C4-2B (cell line): ENCODE results near the gene GRPEL2.

Source experiments
- H3K27ac ChIP-seq: fragments of 450-650 bp; 2 replicates; pipeline ENCODE4 v1.5.1; 2017
- CTCF ChIP-seq: fragments of 450-650 bp; conservative IDR thresholded peaks from 2 replicates; pipeline ENCODE4 v1.5.1; 2017; ENCODE audit warnings: mild to moderate bottlenecking
- ZFX ChIP-seq: fragments of 450-650 bp; IDR thresholded peaks from 2 replicates; pipeline ENCODE4 v1.6.1; 2017

GRPEL2 gene

GRCh38 chr5:149310488-149310887, 34.8 kb upstream of the GRPEL2 start:
- TF ChIP-seq ZFX (no peak), CTCF (no peak)
- no peak overlapping the region for H3K27ac ChIP-seq

DNA sequence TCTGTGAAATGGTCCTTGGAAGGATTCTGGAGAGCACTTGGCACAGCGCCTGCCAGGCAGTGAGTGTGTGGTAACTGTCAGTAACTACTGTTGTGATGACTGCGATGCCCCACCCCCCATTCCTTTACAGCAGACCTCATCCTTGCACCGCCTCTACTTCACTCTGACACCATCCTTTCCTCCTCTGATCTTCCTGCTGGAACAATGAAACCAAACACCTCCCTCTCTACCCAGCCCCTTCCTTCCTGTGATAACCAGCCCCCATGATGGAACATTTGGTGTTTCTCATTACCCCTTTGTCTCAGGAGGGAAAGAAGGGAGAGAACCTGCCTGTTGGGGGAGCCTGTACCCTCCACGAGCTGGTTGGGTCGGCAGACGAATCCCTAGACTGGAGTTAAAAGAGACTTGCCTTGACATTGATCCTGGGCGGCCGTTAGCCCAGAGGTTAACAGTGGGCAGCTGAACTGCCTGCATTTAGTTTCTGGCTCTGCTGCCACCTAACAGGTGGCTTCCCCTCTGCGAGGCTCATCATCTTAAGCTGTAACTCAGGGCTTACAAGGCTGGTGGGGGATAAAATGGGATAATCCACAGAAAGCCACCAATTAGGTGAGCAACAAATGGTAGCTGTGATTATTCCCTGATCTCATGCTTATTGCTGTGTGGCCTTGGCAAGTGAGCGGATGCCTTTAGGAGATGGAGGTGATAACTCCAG, 34.2 kb upstream of the GRPEL2 start:
- no peak for TF ChIP-seq CTCF
- no peak for TF ChIP-seq ZFX
- no peak overlapping the region for H3K27ac ChIP-seq

DNA sequence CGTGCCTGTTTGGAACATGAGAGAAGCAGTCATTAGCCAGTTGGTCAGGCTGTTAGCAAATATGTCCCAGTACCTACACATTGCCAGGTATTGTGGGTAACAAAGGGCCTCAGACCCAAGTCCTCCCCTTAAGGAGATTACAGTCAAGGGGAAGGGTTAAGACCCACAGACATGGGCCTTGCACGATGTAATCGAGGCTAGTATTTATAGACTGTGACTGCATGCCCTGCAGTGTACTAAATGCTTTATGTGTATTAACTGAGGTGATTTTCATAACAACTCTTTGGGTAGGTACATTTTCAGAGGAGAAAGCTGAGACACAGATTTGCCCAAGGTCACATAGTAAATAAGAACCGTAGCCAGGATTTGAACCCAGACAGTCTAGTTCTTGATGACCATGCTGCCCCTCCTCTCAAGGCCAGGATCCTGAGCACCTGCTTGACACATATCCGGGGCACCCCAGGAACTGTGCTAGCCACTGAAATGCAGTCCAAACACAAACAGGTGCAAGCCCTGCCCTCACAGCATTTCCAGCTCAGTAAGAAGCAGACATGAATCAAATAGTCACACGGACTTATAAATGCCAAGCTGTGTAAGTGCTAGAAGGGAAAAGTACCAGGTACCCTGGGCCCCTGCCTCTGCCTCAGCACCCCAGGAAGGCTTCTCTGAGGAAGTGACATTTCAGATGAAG, 32.0 kb upstream of the GRPEL2 start:
- TF ChIP-seq ZFX (no peak), CTCF (no peak)

DNA sequence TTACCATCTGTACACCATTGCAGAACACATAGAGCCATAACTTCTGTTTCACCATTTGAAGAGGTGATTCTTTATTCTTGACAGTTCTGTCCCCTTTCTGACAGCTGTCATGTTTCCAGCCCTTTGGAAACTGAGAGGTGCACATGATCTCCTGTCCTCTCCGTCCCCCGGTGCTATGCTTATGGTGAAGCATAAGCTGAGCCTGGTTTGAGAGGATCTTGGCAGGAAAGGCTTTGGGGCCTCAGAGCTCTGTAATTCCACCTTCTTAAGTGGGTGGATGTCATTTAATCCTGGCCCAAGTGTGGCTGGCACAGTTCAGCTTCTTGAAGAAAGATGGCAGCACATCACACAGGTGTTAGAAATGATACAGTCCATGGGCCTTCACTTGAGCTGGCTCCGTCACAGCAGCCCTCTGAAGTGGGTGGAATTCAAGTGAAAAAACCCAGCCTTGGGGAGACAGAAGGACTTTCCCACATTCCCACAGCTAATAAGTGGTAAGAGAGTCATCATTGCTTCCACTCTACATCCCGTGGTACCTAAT, 30.7 kb upstream of the GRPEL2 start:
- no peak overlapping the region for H3K27ac ChIP-seq
- TF ChIP-seq ZFX (no peak), CTCF (no peak)

More for the DNA sequence above, 32.0 kb upstream of the GRPEL2 start:
- no peak overlapping the region for H3K27ac ChIP-seq

GRCh38 chr5:149315753-149316152, 29.5 kb upstream of the GRPEL2 start:
- TF ChIP-seq CTCF (no peak), ZFX (no peak)
- H3K27ac ChIP-seq, result no peak overlapping the region

DNA sequence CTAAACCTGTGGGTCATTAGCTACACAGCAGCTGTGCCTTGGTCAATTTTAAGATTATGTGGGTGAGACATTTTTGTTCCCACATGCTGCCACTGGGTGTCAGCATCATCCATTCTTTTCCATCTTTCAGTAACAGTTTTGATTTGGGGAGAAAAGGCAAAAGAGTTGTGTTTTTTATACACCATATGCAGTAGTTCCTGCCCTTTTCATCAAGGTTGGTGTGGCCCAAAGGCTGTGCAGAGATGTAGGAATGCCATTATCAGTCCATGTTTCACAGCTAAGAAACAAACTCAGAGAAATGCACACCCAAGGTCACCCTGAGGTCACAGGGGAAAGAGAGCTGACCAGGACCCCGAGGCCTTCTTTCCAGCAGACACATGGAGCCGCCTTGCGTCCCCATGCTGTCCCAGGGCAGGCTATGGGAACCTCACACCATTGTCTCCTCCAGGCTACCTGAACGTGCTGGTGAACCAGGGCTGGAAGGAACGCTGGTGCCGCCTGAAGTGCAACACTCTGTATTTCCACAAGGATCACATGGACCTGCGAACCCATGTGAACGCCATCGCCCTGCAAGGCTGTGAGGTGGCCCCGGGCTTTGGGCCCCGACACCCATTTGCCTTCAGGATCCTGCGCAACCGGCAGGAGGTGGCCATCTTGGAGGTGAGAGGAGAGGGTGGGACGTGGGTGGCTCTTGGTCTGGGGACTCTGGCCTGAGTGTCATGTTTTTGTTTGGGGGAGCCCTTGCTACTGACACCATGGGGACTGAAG, 27.8 kb upstream of the GRPEL2 start:
- H3K27ac ChIP-seq, result peak overlapping the region; percentile 2; the same call in 1 of the 2 replicates
- peak; percentile 84 for TF ChIP-seq CTCF
- no peak for TF ChIP-seq ZFX
